ENCODE data around the gene DAAM2. TPM values are rescaled to one million over a fixed set of nuclear protein-coding genes. Genes with fewer than 3 reads are reported as not detected.

DAAM2 gene
- total and polyA plus RNA-seq, 9 of the 15 experiments (the other 6 are each of a cell fraction or from before 2014, with no cell fraction given), result 0.01 to 0.07 TPM; not detected in 7

DNA sequence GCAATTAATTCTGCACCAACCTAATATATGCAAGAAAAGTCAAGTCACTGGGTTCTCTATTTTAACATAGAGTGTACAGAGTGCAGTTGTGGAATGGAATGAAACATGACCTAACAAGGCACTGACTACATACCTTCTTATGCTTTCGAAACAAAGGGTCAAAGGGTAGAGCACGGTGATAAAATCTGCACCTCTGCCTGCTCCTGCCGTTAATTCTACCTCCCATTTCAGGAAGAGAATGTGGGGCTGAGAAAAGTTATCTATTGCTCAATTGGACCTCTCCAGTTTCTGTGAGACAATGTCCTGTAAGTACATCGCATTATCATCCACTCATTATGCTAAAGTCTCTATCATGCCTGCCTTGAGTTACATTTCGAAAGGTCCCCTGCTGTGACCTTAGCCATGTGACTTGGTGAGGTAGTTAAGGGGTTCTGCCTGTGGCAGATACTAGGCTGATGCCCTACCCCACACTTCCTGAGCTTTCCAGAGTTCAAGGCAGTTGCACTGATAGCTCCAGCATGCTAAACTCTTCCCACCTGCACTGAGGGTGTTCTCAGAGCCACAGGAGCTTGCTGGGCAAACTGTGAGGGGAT is 156.1 kb downstream of the DAAM2 start (continued):
- TF ChIP-seq, protein P1, sequence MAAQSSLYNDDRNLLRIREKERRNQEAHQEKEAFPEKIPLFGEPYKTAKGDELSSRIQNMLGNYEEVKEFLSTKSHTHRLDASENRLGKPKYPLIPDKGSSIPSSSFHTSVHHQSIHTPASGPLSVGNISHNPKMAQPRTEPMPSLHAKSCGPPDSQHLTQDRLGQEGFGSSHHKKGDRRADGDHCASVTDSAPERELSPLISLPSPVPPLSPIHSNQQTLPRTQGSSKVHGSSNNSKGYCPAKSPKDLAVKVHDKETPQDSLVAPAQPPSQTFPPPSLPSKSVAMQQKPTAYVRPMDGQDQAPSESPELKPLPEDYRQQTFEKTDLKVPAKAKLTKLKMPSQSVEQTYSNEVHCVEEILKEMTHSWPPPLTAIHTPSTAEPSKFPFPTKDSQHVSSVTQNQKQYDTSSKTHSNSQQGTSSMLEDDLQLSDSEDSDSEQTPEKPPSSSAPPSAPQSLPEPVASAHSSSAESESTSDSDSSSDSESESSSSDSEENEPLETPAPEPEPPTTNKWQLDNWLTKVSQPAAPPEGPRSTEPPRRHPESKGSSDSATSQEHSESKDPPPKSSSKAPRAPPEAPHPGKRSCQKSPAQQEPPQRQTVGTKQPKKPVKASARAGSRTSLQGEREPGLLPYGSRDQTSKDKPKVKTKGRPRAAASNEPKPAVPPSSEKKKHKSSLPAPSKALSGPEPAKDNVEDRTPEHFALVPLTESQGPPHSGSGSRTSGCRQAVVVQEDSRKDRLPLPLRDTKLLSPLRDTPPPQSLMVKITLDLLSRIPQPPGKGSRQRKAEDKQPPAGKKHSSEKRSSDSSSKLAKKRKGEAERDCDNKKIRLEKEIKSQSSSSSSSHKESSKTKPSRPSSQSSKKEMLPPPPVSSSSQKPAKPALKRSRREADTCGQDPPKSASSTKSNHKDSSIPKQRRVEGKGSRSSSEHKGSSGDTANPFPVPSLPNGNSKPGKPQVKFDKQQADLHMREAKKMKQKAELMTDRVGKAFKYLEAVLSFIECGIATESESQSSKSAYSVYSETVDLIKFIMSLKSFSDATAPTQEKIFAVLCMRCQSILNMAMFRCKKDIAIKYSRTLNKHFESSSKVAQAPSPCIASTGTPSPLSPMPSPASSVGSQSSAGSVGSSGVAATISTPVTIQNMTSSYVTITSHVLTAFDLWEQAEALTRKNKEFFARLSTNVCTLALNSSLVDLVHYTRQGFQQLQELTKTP (IDR thresholded peaks at IDR 0.05; ENCODE audit: low read depth in 1 of 2, partially characterized antibody in 2 of 2), result no peak
- TF ChIP-seq ATF1 (CRISPR knock-in tag; IDR thresholded peaks at IDR 0.05) (no peak), ATF1 (tag; IDR thresholded peaks at IDR 0.05) (0 out of 2 replicates have a peak, but pooled peaks have one; percentile 8), SMAD4 (CRISPR knock-in tag; conservative IDR thresholded peaks at IDR 0.05) (peak; percentile 47), FOXA1 (IDR thresholded peaks at IDR 0.05; ENCODE audit: borderline replicate concordance) (no peak), ZKSCAN8 (CRISPR knock-in tag; IDR thresholded peaks at IDR 0.05) (no peak), NR2C1 (IDR thresholded peaks at IDR 0.05) (peak; percentile 52; the same call in 1 of the 2 replicates), NR2C1 (tag; IDR thresholded peaks at IDR 0.05) (peak; percentile 95), SLC30A9 (CRISPR knock-in tag; IDR thresholded peaks at IDR 0.05) (no peak), CBFA2T3 (IDR thresholded peaks at IDR 0.05) (peak; percentile 65; the same call in 1 of the 2 replicates)
- TF ChIP-seq, protein P2, sequence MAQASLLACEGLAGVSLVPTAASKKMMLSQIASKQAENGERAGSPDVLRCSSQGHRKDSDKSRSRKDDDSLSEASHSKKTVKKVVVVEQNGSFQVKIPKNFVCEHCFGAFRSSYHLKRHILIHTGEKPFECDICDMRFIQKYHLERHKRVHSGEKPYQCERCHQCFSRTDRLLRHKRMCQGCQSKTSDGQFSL (CRISPR knock-in tag; IDR thresholded peaks at IDR 0.05), result no peak
- TF ChIP-seq, protein P2 (tag; IDR thresholded peaks at IDR 0.05), result no peak
- TF ChIP-seq, protein P3, sequence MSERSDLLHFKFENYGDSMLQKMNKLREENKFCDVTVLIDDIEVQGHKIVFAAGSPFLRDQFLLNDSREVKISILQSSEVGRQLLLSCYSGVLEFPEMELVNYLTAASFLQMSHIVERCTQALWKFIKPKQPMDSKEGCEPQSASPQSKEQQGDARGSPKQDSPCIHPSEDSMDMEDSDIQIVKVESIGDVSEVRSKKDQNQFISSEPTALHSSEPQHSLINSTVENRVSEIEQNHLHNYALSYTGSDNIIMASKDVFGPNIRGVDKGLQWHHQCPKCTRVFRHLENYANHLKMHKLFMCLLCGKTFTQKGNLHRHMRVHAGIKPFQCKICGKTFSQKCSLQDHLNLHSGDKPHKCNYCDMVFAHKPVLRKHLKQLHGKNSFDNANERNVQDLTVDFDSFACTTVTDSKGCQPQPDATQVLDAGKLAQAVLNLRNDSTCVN (CRISPR knock-in tag; IDR thresholded peaks at IDR 0.05), result no peak
- TF ChIP-seq, protein P4, sequence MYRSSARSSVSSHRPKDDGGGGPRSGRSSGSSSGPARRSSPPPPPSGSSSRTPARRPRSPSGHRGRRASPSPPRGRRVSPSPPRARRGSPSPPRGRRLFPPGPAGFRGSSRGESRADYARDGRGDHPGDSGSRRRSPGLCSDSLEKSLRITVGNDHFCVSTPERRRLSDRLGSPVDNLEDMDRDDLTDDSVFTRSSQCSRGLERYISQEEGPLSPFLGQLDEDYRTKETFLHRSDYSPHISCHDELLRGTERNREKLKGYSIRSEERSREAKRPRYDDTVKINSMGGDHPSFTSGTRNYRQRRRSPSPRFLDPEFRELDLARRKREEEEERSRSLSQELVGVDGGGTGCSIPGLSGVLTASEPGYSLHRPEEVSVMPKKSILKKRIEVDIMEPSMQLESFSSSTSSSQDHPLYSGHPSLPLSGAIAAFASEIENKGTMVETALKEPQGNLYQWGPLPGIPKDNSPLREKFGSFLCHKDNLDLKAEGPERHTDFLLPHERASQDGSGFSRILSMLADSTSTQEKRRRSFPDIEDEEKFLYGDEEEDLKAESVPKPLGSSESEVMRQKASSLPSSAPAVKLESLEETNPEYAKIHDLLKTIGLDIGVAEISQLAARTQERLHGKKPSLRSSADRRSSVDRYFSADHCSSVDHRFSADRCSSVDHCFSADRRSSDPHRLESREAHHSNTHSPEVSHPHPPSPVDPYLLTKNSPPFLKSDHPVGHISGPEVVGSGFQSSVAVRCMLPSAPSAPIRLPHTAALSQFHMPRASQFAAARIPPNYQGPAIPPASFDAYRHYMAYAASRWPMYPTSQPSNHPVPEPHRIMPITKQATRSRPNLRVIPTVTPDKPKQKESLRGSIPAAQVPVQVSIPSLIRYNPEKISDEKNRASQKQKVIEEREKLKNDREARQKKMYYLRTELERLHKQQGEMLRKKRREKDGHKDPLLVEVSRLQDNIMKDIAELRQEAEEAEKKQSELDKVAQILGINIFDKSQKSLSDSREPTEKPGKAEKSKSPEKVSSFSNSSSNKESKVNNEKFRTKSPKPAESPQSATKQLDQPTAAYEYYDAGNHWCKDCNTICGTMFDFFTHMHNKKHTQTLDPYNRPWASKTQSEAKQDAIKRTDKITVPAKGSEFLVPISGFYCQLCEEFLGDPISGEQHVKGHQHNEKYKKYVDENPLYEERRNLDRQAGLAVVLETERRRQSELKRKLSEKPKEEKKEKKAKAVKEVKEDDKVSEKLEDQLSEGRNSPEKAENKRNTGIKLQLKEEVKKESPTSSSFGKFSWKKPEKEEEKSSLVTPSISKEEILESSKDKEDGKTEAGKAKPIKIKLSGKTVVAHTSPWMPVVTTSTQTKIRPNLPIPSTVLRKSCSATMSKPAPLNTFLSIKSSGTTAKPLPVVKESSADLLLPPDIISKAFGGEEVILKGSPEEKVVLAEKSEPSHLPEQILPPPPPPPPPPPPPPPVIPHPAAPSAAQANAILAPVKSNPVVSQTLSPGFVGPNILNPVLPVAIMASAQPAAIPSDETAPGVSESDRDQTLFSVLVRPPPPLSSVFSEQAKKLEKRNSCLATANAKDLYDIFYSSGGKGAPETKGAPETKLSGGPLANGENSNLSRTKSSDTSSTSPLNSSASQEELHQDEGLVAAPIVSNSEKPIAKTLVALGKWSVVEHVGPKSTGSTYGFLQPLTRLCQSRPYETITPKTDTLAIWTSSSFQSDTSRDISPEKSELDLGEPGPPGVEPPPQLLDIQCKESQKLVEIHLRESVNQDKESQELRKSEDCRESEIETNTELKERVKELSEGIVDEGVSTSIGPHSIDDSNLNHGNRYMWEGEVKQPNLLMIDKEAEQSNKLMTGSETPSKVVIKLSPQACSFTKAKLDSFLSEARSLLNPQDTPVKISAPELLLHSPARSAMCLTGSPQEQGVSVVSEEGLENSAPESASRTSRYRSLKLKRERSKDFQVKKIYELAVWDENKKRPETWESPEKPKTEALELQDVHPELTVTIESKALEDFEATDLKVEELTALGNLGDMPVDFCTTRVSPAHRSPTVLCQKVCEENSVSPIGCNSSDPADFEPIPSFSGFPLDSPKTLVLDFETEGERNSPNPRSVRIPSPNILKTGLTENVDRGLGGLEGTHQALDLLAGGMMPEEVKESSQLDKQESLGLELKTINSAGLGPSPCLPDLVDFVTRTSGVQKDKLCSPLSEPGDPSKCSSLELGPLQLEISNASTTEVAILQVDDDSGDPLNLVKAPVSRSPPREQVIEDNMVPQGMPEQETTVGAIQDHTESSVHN (IDR thresholded peaks at IDR 0.05; ENCODE audit: borderline replicate concordance in 1 of 2, low read depth in 1 of 2), result no peak
